Activated CD4-positive, CD25-positive, alpha-beta regulatory T cell treated with anti-CD3 and anti-CD28 coated beads, Interleukin-2, amount 50 U/mL, for 24 hours (primary cell): Measurements from ENCODE around the gene AKNAD1.

Experiments used
- ATAC-seq, 2 donors: fragments of 150-1000 bp; cut with Tn5 transposase; one replicate each; pipeline ENCODE4 v1.10.0; 2021; ENCODE audit warnings: mild to moderate bottlenecking in 1 of 2, moderate library complexity in 1 of 2

Gene AKNAD1

GRCh38 chr1:108862698-108863477, 6.0 kb upstream of the AKNAD1 start:
- no peak for ATAC-seq

GRCh38 chr1:108862017-108862610, 5.2 kb upstream of the AKNAD1 start:
- ATAC-seq: no peak

- ATAC-seq: no peak
Measured at GRCh38 chr1:108861566-108861965, 4.7 kb upstream of the AKNAD1 start.

GRCh38 chr1:108860190-108860907, 3.5 kb upstream of the AKNAD1 start:
- no peak for ATAC-seq

GRCh38 chr1:108858230-108858950, 1.5 kb upstream of the AKNAD1 start:
- no peak for ATAC-seq

- no peak for ATAC-seq
Measured at GRCh38 chr1:108854221-108855019, 2.5 kb downstream of the AKNAD1 start.

- no peak for ATAC-seq
Measured at GRCh38 chr1:108852221-108852975, 4.5 kb downstream of the AKNAD1 start.

- ATAC-seq: no peak
Measured at GRCh38 chr1:108851567-108851966, 5.3 kb downstream of the AKNAD1 start.

GRCh38 chr1:108850929-108851328, 6.0 kb downstream of the AKNAD1 start:
- ATAC-seq: no peak

GRCh38 chr1:108848806-108849205, 8.1 kb downstream of the AKNAD1 start:
- no peak for ATAC-seq

- ATAC-seq: no peak
Measured at GRCh38 chr1:108847494-108847893, 9.4 kb downstream of the AKNAD1 start.

GRCh38 chr1:108845991-108846390, 10.9 kb downstream of the AKNAD1 start:
- ATAC-seq: no peak

GRCh38 chr1:108845446-108845845, 11.4 kb downstream of the AKNAD1 start:
- ATAC-seq: no peak

GRCh38 chr1:108843390-108844137, 13.3 kb downstream of the AKNAD1 start:
- no peak for ATAC-seq

- no peak for ATAC-seq
Measured at GRCh38 chr1:108842525-108843181, 14.2 kb downstream of the AKNAD1 start.

GRCh38 chr1:108841703-108842102, 15.2 kb downstream of the AKNAD1 start:
- ATAC-seq: no peak

GRCh38 chr1:108832929-108833328, 24.0 kb downstream of the AKNAD1 start:
- ATAC-seq: no peak

- no peak for ATAC-seq
Measured at GRCh38 chr1:108831225-108831624, 25.7 kb downstream of the AKNAD1 start.

- ATAC-seq: no peak
Measured at GRCh38 chr1:108830119-108831008, 26.5 kb downstream of the AKNAD1 start.
